Loucy (cell line): ENCODE data around the gene DPF1.

Source experiments
- CTCF ChIP-seq: fragments of 200-600 bp; sonication (generic); conservative IDR thresholded peaks from 2 replicates; pipeline ENCODE4 v1.5.1; 2014; ENCODE audit warnings: mild to moderate bottlenecking, antibody characterized with exemption, low read length
- EZH2phosphoT487 ChIP-seq: fragments of 200-600 bp; IDR thresholded peaks from 2 replicates; pipeline ENCODE4 v1.6.1; 2018; ENCODE audit warnings: antibody characterized with exemption, mild to moderate bottlenecking, moderate library complexity, borderline replicate concordance

- no peak for TF ChIP-seq CTCF
- TF ChIP-seq EZH2phosphoT487, result no peak
Observed at GRCh38 chr19:38239816-38240215, 15.8 kb upstream of the DPF1 start.
